Ectodermal cell (in vitro differentiated cells): ENCODE results near the gene GARIN3.
"Not testable (repeated sequence)": the region's sequence is repeated elsewhere in the genome, so short reads cannot be mapped to it uniquely, and the experiment has no call there.

Experiments used
- H3K27ac ChIP-seq: 2 replicates; pipeline ENCODE4 v1.7.0; 2013; ENCODE audit warnings: mild to moderate bottlenecking, low read depth, low read length; ENCODE audit not compliant: insufficient read depth, poor library complexity, severe bottlenecking
- H3K27me3 ChIP-seq: 2 replicates; pipeline ENCODE4 v1.7.0; 2013; ENCODE audit warnings: mild to moderate bottlenecking, low read length; ENCODE audit not compliant: insufficient read depth, control insufficient read depth, poor library complexity, severe bottlenecking
- H3K36me3 ChIP-seq: one replicate; pipeline ENCODE4 v1.7.0; 2013; ENCODE audit warnings: low read length; ENCODE audit not compliant: control insufficient read depth, insufficient read depth
- H3K4me1 ChIP-seq: one replicate; pipeline ENCODE4 v1.7.0; 2013; ENCODE audit warnings: low read length; ENCODE audit not compliant: control insufficient read depth, insufficient read depth
- H3K4me3 ChIP-seq: 2 replicates; pipeline ENCODE4 v1.7.0; 2013; ENCODE audit warnings: low read depth, low read length, control low read depth; ENCODE audit not compliant: insufficient read depth
- H3K9me3 ChIP-seq: 2 replicates; pipeline ENCODE4 v1.7.0; 2013; ENCODE audit warnings: mild to moderate bottlenecking, low read length, moderate library complexity; ENCODE audit not compliant: control insufficient read depth
- WGBS, 2 experiments: methylation state at CpG; one replicate each; pipeline ENCODE4 v1.1.7; 2013; ENCODE audit warnings: missing lambda C conversion rate in 2 of 2; 5-methylcytosine and 5-hydroxymethylcytosine counted together

The GARIN3 gene

DNA sequence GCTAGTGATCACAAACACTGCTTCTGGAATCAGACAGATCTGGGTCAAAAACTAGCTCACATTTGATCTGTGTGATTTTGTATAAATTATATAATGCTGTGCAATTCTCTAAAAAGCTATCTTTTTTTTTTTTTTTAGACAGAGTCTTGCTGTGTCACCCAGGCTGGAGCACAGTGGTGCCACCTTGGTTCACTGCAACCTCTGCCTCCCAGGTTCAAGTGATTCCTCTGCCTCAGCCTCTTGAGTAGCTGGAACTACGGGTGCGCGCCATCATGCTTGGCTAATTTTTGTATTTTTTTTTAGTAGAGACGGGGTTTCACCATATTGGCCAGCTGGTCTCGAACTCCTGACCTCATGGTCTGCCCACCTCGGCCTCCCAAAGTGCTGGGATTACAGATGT is 19.1 kb upstream of the GARIN3 start:
- not testable (repeated sequence) for H3K36me3 ChIP-seq, H3K27ac ChIP-seq, H3K4me1 ChIP-seq, H3K4me3 ChIP-seq, H3K9me3 ChIP-seq
- WGBS, 2 experiments: 93 to 97% methylated on average over 6 of the region's 6 CpGs
- peaks cover 39% of the 10 kb centered on the region for H3K27me3 ChIP-seq

- Histone ChIP-seq H3K27me3 (peaks cover 36% of the 10 kb centered on the region), H3K9me3 (no peaks in the 10 kb centered on the region), H3K36me3 (no peaks in the 10 kb centered on the region), H3K4me1 (no peaks in the 10 kb centered on the region), H3K4me3 (no peak overlapping the region), H3K27ac (no peak overlapping the region)
- 94 to 95% methylated on average over 8 of the region's 8 CpGs for WGBS, 2 experiments
These were observed 18.1 kb upstream of the GARIN3 start for GRCh38 chr5:157184117-157184670.

DNA sequence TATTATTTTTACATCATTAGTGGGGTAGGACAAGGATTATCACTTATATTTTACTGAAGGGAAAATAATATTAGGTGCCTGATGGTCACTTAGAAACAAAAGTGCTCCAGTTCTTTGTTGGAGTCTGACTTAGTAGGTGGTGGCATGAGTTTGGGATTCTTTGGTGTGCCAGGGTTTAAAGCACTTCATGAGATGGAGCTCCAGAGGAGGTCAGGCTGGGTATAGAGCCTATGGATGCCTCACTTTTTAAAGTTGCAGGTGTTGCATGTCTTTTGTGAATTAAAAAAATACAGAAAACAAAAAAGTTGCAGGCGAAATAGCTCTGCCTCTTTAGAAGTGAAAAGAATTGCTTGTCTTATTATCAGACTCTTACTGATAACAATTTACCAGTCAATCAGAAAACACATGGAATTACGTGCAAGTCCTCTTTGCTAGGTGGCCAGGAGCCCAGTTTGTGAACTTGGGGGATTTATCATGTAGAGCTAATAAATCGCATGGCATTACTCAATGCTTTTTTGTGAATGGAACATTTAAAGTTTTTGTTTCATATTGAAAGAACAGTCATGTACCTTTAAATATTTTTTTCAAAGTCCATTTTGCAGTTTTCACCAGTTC is 16.2 kb upstream of the GARIN3 start:
- 93 to 96% methylated on average over 3 of the region's 3 CpGs for WGBS, 2 experiments

DNA sequence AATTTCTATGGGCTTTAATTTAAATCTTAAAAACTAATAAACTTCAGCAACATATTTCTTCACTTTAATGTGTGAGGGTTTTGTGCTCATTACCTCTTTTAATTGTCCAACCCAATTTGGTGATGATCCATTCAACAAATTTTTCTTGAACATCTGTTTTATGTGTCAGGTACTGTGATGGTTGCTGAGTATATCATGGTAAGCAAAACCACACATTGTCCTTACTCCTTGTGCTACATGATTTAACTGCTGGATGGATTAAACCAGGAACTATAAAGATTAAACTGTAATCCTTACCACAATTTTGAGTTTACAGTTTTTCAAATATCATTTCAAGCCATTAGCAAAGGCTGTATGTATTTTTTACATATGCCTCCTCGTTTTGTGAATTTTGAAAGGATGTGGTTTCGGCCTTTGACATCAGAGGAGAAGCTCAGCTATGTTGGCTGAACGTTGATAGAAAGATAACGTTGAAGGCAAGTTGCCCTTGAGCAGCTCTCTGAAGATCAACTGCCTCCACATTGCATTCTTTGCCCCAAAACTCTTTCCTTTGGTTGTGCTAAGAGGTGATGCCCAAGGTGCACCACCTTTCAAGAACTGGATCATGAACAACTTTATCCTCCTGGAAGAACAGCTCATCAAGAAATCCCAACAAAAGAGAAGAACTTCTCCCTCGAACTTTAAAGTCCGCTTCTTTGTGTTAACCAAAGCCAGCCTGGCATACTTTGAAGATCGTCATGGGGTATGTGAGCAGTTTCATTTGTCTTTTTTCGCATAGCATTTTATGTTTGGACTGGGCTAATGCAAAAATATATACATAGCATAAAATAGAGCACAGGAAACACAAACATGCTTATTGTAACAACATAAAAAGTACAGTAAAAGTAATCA is 14.6 kb upstream of the GARIN3 start, which contains the start of gene ITK:
ITK (plus strand) TSS at position 467 of the 891 bp plus-strand sequence; CDS start at position 605, 138 bp downstream.
- no peak within 1 kb of the TSS for H3K4me3 ChIP-seq
- no peaks in the 10 kb centered on the region for H3K36me3 ChIP-seq

More for the DNA sequence above, 16.2 kb upstream of the GARIN3 start:
- H3K36me3 ChIP-seq: no peaks in the 10 kb centered on the region
- no peaks in the 10 kb centered on the region for H3K4me1 ChIP-seq
- peaks cover 16% of the 10 kb centered on the region for H3K27me3 ChIP-seq
- no peak overlapping the region for H3K27ac ChIP-seq
- H3K9me3 ChIP-seq: no peaks in the 10 kb centered on the region
- no peak overlapping the region for H3K4me3 ChIP-seq

GRCh38 chr5:157178966-157179365 is 12.9 kb upstream of the GARIN3 start:
- H3K36me3 ChIP-seq: no peaks in the 10 kb centered on the region
- H3K4me3 ChIP-seq: no peak overlapping the region
- peaks cover 4% of the 10 kb centered on the region for H3K27me3 ChIP-seq
- no peaks in the 10 kb centered on the region for H3K4me1 ChIP-seq
- 89 to 91% methylated on average over 3 of the region's 3 CpGs for WGBS, 2 experiments
- no peaks in the 10 kb centered on the region for H3K9me3 ChIP-seq
- H3K27ac ChIP-seq: no peak overlapping the region

More for the DNA sequence above, 14.6 kb upstream of the GARIN3 start, which contains the start of gene ITK:
- H3K27ac ChIP-seq: no peak within 1 kb of the TSS
- no peaks in the 10 kb centered on the region for H3K9me3 ChIP-seq
- WGBS, 2 experiments: 87 to 93% methylated on average over 7 to 8 of the region's 8 CpGs
- no peaks in the 10 kb centered on the region for H3K4me1 ChIP-seq
- peaks cover 4% of the 10 kb centered on the region for H3K27me3 ChIP-seq

DNA sequence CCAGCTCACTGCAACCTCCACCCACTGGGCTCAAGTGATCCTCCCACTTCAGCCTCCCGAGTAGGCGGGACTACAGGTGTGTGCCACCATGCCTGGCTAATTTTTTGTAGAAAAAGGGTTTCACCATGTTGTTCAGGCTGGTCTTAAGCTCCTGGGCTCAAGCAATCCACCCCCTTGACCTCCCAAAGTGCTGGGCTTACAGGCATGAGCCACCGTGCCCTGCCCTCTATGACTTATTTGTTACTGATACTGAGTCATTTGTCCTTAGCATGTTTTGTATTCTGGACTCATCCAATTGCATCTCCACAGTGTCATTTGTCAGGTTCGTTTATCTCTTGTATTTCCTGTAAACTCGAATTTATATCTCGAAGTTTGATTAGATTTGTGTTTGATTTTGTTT is 11.9 kb upstream of the GARIN3 start:
- Histone ChIP-seq H3K4me1 (no peaks in the 10 kb centered on the region), H3K36me3 (no peaks in the 10 kb centered on the region), H3K27ac (no peak overlapping the region), H3K27me3 (peaks cover 4% of the 10 kb centered on the region), H3K9me3 (no peaks in the 10 kb centered on the region), H3K4me3 (no peak overlapping the region)
- 85 to 93% methylated on average over 6 of the region's 6 CpGs for WGBS, 2 experiments

GRCh38 chr5:157175071-157175612 is 9.1 kb upstream of the GARIN3 start:
- Histone ChIP-seq H3K27me3 (no peaks in the 10 kb centered on the region), H3K36me3 (no peaks in the 10 kb centered on the region), H3K4me3 (no peak overlapping the region), H3K27ac (no peak overlapping the region), H3K4me1 (no peaks in the 10 kb centered on the region), H3K9me3 (no peaks in the 10 kb centered on the region)
- WGBS, 2 experiments: 95 to 100% methylated on average over 8 of the region's 8 CpGs

GRCh38 chr5:157172403-157172802 is 6.3 kb upstream of the GARIN3 start:
- WGBS, 2 experiments: 89 to 96% methylated on average over 2 of the region's 2 CpGs
- Histone ChIP-seq H3K27ac (no peak overlapping the region), H3K27me3 (no peaks in the 10 kb centered on the region), H3K4me1 (no peaks in the 10 kb centered on the region), H3K36me3 (no peaks in the 10 kb centered on the region), H3K4me3 (no peak overlapping the region), H3K9me3 (no peaks in the 10 kb centered on the region)

GRCh38 chr5:157168286-157168685 is 2.2 kb upstream of the GARIN3 start:
- 90 to 98% methylated on average over 5 of the region's 5 CpGs for WGBS, 2 experiments
- peaks cover 2% of the 10 kb centered on the region for H3K4me1 ChIP-seq
- no peaks in the 10 kb centered on the region for H3K27me3 ChIP-seq
- no peaks in the 10 kb centered on the region for H3K36me3 ChIP-seq
- no peak overlapping the region for H3K27ac ChIP-seq
- no peak overlapping the region for H3K4me3 ChIP-seq
- no peaks in the 10 kb centered on the region for H3K9me3 ChIP-seq

DNA sequence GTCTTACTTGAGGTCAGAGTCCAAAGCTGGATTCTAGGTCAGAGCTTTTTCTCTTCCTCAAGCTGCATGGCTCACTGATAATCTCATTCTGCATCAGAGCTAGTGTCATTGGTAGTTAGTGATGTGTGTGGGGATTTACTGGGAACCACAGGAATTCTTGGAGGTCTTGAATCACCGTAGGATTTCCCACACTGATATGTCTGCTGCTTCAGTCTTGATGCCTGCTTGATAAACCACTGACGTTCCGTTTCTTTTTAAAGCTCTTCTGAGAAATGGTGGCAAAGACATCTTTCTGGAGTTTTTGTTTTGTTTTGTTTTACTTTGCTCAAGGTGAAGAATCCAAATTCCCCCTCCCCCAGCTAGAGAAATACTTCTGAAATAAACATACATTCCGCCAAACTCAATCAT is 1.2 kb upstream of the GARIN3 start:
- no peak overlapping the region for H3K4me3 ChIP-seq
- H3K36me3 ChIP-seq: no peaks in the 10 kb centered on the region
- H3K4me1 ChIP-seq: peaks cover 2% of the 10 kb centered on the region
- H3K27me3 ChIP-seq: no peaks in the 10 kb centered on the region
- H3K9me3 ChIP-seq: no peaks in the 10 kb centered on the region
- no peak overlapping the region for H3K27ac ChIP-seq
- WGBS, 2 experiments: 91 to 94% methylated on average over 4 of the region's 4 CpGs
